Lung (tissue), 12 donors: Measurements from ENCODE around the gene TEDC1. TPM values are rescaled to one million over a fixed set of nuclear protein-coding genes. Genes with fewer than 3 reads are reported as not detected.

Experiments
- ATAC-seq: fragments of 200-7000 bp; cut with Tn5 transposase; one replicate; pipeline ENCODE4 v1.9.1; 2020; ENCODE audit warnings: moderate number of reproducible peaks; ENCODE audit not compliant: insufficient read depth, low FRiP score
- DNase-seq, 3 donors: peaks; one replicate each; pipeline ENCODE4 v3.0.0-alpha.2; 2013 to 2017
- H3K27ac ChIP-seq, 2 donors: one replicate each; pipeline ENCODE4 v1.5.1; 2013; ENCODE audit warnings: mild to moderate bottlenecking in 2 of 2, moderate library complexity in 2 of 2, control low read depth in 1 of 2, inconsistent platforms in 1 of 2, low read depth in 1 of 2, low read length in 1 of 2
- H3K27me3 ChIP-seq, 3 donors: one replicate each; pipeline ENCODE4 v1.5.1; 2013; ENCODE audit warnings: low read length in 2 of 3; ENCODE audit not compliant: control insufficient read depth in 3 of 3, insufficient read depth in 3 of 3
- H3K36me3 ChIP-seq, 4 donors: one replicate each; pipeline ENCODE4 v1.5.1; 2013; ENCODE audit warnings: low read length in 4 of 4, mild to moderate bottlenecking in 1 of 4, moderate library complexity in 1 of 4; ENCODE audit not compliant: control insufficient read depth in 4 of 4, insufficient read depth in 4 of 4
- H3K4me1 ChIP-seq, 5 donors: one replicate each; pipeline ENCODE4 v1.5.1; 2013; ENCODE audit warnings: low read length in 5 of 5, mild to moderate bottlenecking in 2 of 5, moderate library complexity in 1 of 5; ENCODE audit not compliant: control insufficient read depth in 5 of 5, insufficient read depth in 5 of 5
- H3K4me3 ChIP-seq: one replicate; pipeline ENCODE4 v1.5.1; 2013; ENCODE audit warnings: mild to moderate bottlenecking, control low read depth, moderate library complexity
- H3K9ac ChIP-seq, 2 donors: one replicate each; pipeline ENCODE4 v1.5.1; 2013; ENCODE audit warnings: low read length in 2 of 2, control low read depth in 1 of 2; ENCODE audit not compliant: insufficient read depth in 1 of 2
- H3K9me3 ChIP-seq, 4 donors: one replicate each; pipeline ENCODE4 v1.5.1; 2013; ENCODE audit warnings: low read length in 3 of 4, mild to moderate bottlenecking in 1 of 4, moderate library complexity in 1 of 4; ENCODE audit not compliant: control insufficient read depth in 4 of 4, insufficient read depth in 3 of 4
- WGBS, 2 donors: extraction: QIAGEN DNeasy Blood & Tissue Kit; methylation state at CpG; one replicate each; pipeline ENCODE4 v1.1.7; 2013; 5-methylcytosine and 5-hydroxymethylcytosine counted together
- polyA plus RNA-seq, 2 donors: library from polyadenylated mRNA; stranded (reverse); fragments of 200-250 nt; gene quantifications; one replicate each; pipeline ENCODE4 v1.2.1, GENCODE V29; 2013
- total RNA-seq, 2 donors: library from RNA; depleted of rRNA in 1 of 2; stranded (reverse); fragments of >200 nt in 1 of 2; gene quantifications; one replicate each; pipeline ENCODE4 v1.2.1, GENCODE V29; 2014 to 2021
- TF ChIP-seq, protein P1 (sequence below): IDR thresholded peaks from 2 replicates; pipeline ENCODE4 v1.5.1; 2012; ENCODE audit warnings: mild to moderate bottlenecking; ENCODE audit errors: control extremely low read depth, extremely low read depth
- donor health status: control.
- donor health status: control.
- donor health status: Bipolar disorder and iron deficiency.
- donor health status: healthy.
- donor health status: DM: yes; HTN: yes; CAD: no.

TEDC1 gene
- total and polyA plus RNA-seq, 4 donors, result 5.8 to 20.8 (median 14.4) TPM

DNA sequence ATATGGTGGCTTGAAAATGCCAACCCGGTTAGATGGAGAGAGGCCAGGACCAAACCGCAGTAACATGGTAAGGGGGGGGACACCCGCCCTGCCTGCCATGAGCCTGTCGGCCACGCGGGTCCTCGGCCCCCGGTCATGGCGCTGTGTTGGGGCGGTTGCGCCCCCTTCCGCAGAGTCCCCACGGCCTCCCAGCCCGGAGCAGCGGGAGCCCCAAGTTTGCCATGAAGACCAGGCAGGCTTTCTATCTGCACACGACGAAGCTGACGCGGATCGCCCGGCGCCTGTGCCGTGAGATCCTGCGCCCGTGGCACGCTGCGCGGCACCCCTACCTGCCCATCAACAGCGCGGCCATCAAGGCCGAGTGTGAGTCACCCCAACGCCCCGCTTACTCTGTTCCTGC, 26.5 kb upstream of the TEDC1 start:
- Histone ChIP-seq H3K4me3 (no peak overlapping the region), H3K9me3 (no peaks in the 10 kb centered on the region), H3K27ac (no peak overlapping the region), H3K4me1 (peaks cover 0 to 28% (median 8%) of the 10 kb centered on the region in 5 donors), H3K36me3 (peaks cover 2 to 73% (median 19%) of the 10 kb centered on the region in 4 donors), H3K9ac (no peak overlapping the region), H3K27me3 (no peaks in the 10 kb centered on the region)
- ATAC-seq (no peak), DNase-seq (no peak)
- WGBS, 2 donors, result 94 to 96% methylated on average over 33 of the region's 33 CpGs
- TF ChIP-seq, protein P1, sequence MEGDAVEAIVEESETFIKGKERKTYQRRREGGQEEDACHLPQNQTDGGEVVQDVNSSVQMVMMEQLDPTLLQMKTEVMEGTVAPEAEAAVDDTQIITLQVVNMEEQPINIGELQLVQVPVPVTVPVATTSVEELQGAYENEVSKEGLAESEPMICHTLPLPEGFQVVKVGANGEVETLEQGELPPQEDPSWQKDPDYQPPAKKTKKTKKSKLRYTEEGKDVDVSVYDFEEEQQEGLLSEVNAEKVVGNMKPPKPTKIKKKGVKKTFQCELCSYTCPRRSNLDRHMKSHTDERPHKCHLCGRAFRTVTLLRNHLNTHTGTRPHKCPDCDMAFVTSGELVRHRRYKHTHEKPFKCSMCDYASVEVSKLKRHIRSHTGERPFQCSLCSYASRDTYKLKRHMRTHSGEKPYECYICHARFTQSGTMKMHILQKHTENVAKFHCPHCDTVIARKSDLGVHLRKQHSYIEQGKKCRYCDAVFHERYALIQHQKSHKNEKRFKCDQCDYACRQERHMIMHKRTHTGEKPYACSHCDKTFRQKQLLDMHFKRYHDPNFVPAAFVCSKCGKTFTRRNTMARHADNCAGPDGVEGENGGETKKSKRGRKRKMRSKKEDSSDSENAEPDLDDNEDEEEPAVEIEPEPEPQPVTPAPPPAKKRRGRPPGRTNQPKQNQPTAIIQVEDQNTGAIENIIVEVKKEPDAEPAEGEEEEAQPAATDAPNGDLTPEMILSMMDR, result no peak

DNA sequence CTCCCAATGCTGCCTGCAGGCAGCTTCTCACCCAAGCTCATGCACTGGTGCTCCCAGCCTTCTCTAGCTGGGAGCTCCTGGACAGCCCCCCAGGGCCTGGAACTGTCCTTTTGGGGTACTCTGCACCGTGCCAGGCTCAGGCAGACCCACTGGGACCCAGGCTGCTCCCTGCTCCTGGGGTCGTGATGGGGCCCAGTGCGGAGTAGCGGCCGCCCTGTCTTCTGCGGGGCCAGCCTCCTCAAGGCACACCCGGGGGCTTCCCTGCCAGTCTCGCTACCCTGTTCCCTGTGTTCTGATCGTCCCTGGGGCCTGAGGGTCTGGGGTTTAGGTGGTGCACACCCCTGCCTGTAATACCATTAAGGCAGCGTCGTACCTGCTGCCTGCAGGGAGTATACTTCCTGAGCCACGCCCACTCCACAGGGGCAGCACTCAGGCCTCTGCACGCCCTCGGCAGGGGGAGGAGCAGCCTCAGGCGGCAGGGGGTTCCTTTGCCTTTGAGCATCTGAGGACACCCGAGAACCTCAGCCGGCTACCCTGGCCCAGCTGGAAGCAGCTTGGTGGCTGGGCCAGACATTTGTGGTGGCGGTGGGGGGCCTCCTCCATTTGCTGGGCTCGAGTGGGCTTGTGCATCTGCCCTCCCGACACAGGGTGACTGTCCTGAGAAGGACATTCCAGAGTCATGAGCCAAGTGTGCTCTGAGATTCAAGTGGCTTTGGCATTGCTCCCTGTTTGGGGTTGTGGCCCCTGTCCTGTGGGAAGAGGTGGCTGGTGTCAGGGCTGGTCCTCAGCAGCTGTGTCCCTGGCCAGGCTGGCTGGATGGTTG, 25.6 kb upstream of the TEDC1 start:
- Histone ChIP-seq H3K36me3 (peaks cover 2 to 74% (median 17%) of the 10 kb centered on the region in 4 donors), H3K9me3 (no peaks in the 10 kb centered on the region), H3K4me1 (peaks cover 0 to 36% (median 13%) of the 10 kb centered on the region in 5 donors), H3K4me3 (no peak overlapping the region), H3K27me3 (no peaks in the 10 kb centered on the region), H3K9ac (no peak overlapping the region), H3K27ac (peak overlapping the region; percentile 13 to 91)
- peak in 2 of 3 donors; percentile 34 to 52 for DNase-seq
- 76 to 86% methylated on average over 19 to 20 of the region's 20 CpGs for WGBS, 2 donors
- peak; percentile 35 for ATAC-seq
- TF ChIP-seq, protein P1, result no peak

DNA sequence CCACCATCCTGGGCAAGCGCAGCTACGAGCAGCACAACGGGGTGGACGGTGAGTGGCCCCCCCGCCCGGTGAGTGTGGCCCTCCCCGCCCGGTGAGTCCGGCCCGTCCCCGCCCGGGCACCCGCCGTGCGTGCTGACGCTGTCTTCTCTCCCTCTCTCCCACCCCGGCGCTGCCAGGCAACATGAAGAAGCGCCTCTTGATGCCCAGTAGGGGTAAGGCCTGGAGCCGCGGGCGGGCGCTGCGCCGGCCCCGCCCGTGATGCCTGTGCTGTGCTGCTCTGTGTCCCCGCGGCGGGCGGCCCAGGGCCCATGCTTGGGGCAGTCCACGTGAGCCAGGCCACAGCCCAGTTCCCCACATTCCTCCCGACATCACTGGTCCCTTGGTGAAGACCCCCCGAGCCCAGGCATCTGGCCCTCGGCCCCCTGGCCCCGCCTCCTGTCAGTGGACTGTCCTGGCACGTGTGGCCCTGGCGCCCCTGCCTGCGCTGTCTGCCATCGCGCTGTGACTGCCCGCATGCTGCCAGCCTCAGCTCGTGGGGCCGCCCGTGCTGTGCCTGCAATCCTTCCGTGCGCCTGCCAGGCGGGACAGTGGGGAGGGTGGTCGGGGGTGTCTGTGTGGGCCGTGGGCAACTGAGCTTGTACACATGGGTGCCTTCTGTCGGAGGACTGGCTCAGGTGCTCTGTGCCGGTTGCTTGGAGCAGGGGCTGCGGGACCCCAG, 24.4 kb upstream of the TEDC1 start:
- peaks cover 0 to 62% (median 12%) of the 10 kb centered on the region in 4 donors for H3K36me3 ChIP-seq
- H3K9ac ChIP-seq, result no peak overlapping the region
- ATAC-seq, result no peak
- H3K9me3 ChIP-seq, result no peaks in the 10 kb centered on the region
- 90 to 92% methylated on average over 50 to 53 of the region's 53 CpGs for WGBS, 2 donors
- no peak for DNase-seq
- peaks cover 4 to 47% (median 14%) of the 10 kb centered on the region in 5 donors for H3K4me1 ChIP-seq
- peak overlapping the region; percentile 7 to 91 for H3K27ac ChIP-seq
- H3K27me3 ChIP-seq, result no peaks in the 10 kb centered on the region
- TF ChIP-seq, protein P1, result no peak
- H3K4me3 ChIP-seq, result no peak overlapping the region
